Mesenchymal stem cell (in vitro differentiated cells and primary cell): ENCODE results near the gene FAM83C.
"Not testable (repeated sequence)": the region's sequence is repeated elsewhere in the genome, so short reads cannot be mapped to it uniquely, and the experiment has no call there.

Experiments used
- DNase-seq: peaks from one replicate; pipeline ENCODE4 v3.0.0-alpha.2; 2013
- H2AFZ ChIP-seq: one replicate; pipeline ENCODE4 v1.6.1; 2013; ENCODE audit warnings: low read depth, mild to moderate bottlenecking, control low read depth, inconsistent platforms, low read length, moderate library complexity
- H2AK5ac ChIP-seq: 2 replicates; pipeline ENCODE4 v1.6.1; 2013; ENCODE audit warnings: low read length, moderate library complexity, mild to moderate bottlenecking, inconsistent platforms; ENCODE audit not compliant: severe bottlenecking
- H2BK120ac ChIP-seq: one replicate; pipeline ENCODE4 v1.6.1; 2013; ENCODE audit warnings: low read depth, mild to moderate bottlenecking, inconsistent platforms, low read length, moderate library complexity
- H2BK12ac ChIP-seq, 2 experiments: one replicate each; pipeline ENCODE4 v1.6.1; 2013; ENCODE audit warnings: inconsistent platforms in 2 of 2, low read length in 2 of 2, mild to moderate bottlenecking in 2 of 2, moderate library complexity in 2 of 2, control low read depth in 1 of 2
- H2BK15ac ChIP-seq: one replicate; pipeline ENCODE4 v1.6.1; 2013; ENCODE audit warnings: mild to moderate bottlenecking, low read depth, inconsistent platforms; ENCODE audit not compliant: poor library complexity, severe bottlenecking
- H2BK5ac ChIP-seq: 2 replicates; pipeline ENCODE4 v1.6.1; 2013; ENCODE audit warnings: low read depth, mild to moderate bottlenecking, low read length, control low read depth, inconsistent platforms; ENCODE audit not compliant: poor library complexity, severe bottlenecking
- H3K14ac ChIP-seq, 2 experiments: one replicate each; pipeline ENCODE4 v1.6.1; 2013; ENCODE audit warnings: inconsistent platforms in 2 of 2, low read length in 2 of 2, control low read depth in 1 of 2, mild to moderate bottlenecking in 1 of 2, moderate library complexity in 1 of 2
- H3K18ac ChIP-seq, 2 experiments: one replicate each; pipeline ENCODE4 v1.6.1; 2013; ENCODE audit warnings: inconsistent platforms in 2 of 2, low read length in 2 of 2, control low read depth in 1 of 2, low read depth in 1 of 2, mild to moderate bottlenecking in 1 of 2
- H3K23ac ChIP-seq, 2 experiments: one replicate each; pipeline ENCODE4 v1.6.1; 2013; ENCODE audit warnings: inconsistent platforms in 2 of 2, low read length in 2 of 2, mild to moderate bottlenecking in 2 of 2, moderate library complexity in 2 of 2, control low read depth in 1 of 2
- H3K27ac ChIP-seq: 2 replicates; pipeline ENCODE4 v1.5.1; 2013; ENCODE audit warnings: mild to moderate bottlenecking, moderate library complexity, low read length, control low read depth, inconsistent platforms; ENCODE audit not compliant: poor library complexity, severe bottlenecking
- H3K27me3 ChIP-seq, 2 experiments: 2 replicates each; pipeline versions ENCODE4 v1.6.1 to v1.7.0; 2013; ENCODE audit warnings: low read length in 2 of 2, mild to moderate bottlenecking in 2 of 2, moderate library complexity in 2 of 2, control low read depth in 1 of 2, inconsistent platforms in 1 of 2; ENCODE audit not compliant: control insufficient read depth in 1 of 2, insufficient read depth in 1 of 2
- H3K36me3 ChIP-seq, 2 experiments: 2 replicates each; pipeline versions ENCODE4 v1.6.1 to v1.7.0; 2013; ENCODE audit warnings: low read length in 2 of 2, control low read depth in 1 of 2, inconsistent platforms in 1 of 2, low read depth in 1 of 2, mild to moderate bottlenecking in 1 of 2; ENCODE audit not compliant: insufficient read depth in 2 of 2, control insufficient read depth in 1 of 2
- H3K4ac ChIP-seq, 2 experiments: one replicate each; pipeline ENCODE4 v1.6.1; 2013; ENCODE audit warnings: inconsistent platforms in 2 of 2, low read length in 2 of 2, mild to moderate bottlenecking in 2 of 2, moderate library complexity in 2 of 2, control low read depth in 1 of 2, low read depth in 1 of 2
- H3K4me1 ChIP-seq: 2 replicates; pipeline ENCODE4 v1.6.1; 2013; ENCODE audit warnings: low read depth, low read length, control low read depth; ENCODE audit not compliant: control insufficient read depth, insufficient read depth
- H3K4me2 ChIP-seq: 2 replicates; pipeline ENCODE4 v1.6.1; 2013; ENCODE audit warnings: low read length, mild to moderate bottlenecking, inconsistent platforms; ENCODE audit not compliant: poor library complexity, severe bottlenecking
- H3K4me3 ChIP-seq, 2 experiments: 2 replicates each; pipeline versions ENCODE4 v1.5.1 to v1.7.0; 2013; ENCODE audit warnings: low read length in 2 of 2, mild to moderate bottlenecking in 2 of 2, control low read depth in 1 of 2, low read depth in 1 of 2; ENCODE audit not compliant: insufficient read depth in 1 of 2
- H3K79me1 ChIP-seq: replicated peaks from 2 replicates; pipeline ENCODE4 v1.6.1; 2013; ENCODE audit warnings: mild to moderate bottlenecking, control low read depth, low read length, inconsistent platforms; ENCODE audit not compliant: poor library complexity, severe bottlenecking
- H3K9ac ChIP-seq: 2 replicates; pipeline ENCODE4 v1.7.0; 2013; ENCODE audit warnings: mild to moderate bottlenecking, low read length, moderate library complexity
- H3K9me3 ChIP-seq: 2 replicates; pipeline ENCODE4 v1.7.0; 2013; ENCODE audit warnings: mild to moderate bottlenecking, low read length; ENCODE audit not compliant: control insufficient read depth
- H4K8ac ChIP-seq: one replicate; pipeline ENCODE4 v1.6.1; 2013; ENCODE audit warnings: inconsistent platforms, mild to moderate bottlenecking, low read length, moderate library complexity
- H4K91ac ChIP-seq: one replicate; pipeline ENCODE4 v1.6.1; 2013; ENCODE audit warnings: mild to moderate bottlenecking, low read length, inconsistent platforms
- WGBS: methylation state at CpG from one replicate; pipeline ENCODE4 v1.1.7; 2013; ENCODE audit warnings: mixed read lengths; 5-methylcytosine and 5-hydroxymethylcytosine counted together

The FAM83C gene

DNA sequence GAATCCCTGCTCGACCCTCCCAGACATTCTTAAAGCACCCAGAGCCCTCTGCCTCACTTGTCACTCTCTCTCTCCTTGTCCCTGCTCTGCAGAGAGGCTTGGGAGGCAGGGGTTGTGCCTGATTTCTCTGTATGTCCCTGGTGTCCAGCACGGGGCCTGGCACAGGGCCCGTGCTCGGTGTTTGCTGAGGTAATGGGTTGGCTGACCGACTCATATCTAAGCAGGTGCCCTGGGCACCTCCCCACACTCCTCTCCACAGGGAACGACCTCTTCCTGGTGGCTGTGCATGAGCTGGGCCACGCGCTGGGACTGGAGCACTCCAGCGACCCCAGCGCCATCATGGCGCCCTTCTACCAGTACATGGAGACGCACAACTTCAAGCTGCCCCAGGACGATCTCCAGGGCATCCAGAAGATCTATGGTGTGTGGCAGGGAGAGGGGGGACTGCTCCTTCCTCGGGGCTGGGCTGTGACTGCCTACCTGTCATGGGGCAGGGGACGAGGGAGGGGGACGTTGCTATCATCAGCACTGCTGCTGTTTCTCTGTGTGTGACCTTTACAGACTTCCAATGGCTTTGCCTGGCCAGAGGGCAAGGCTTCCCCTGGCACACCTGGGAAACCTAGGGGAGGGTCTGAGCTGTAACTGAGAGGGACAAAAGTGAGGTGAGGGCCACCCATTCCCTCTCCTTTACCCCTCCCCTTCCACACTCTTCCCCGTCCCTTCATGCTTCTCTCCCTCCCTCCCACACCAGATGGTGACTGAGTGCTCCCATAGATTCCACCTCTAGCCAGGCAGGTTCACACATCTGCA is 28.5 kb downstream of the FAM83C start:
- Histone ChIP-seq H3K4ac (no peak overlapping the region), H2BK15ac (no peak overlapping the region), H3K14ac (no peak overlapping the region), H3K36me3 (peaks cover 24 to 29% of the 10 kb centered on the region in 2 experiments), H2BK120ac (no peak overlapping the region), H3K27ac (peak overlapping the region; percentile 97), H3K27me3 (no peaks in the 10 kb centered on the region), H3K9ac (no peak overlapping the region), H3K79me1 (peaks cover 9% of the 10 kb centered on the region), H3K4me1 (peaks cover 37% of the 10 kb centered on the region), H2BK12ac (peak overlapping the region in 1 of 2 experiments; percentile 12), H2BK5ac (peak overlapping the region; percentile 89), H3K4me3 (no peak overlapping the region), H3K23ac (no peak overlapping the region), H3K18ac (no peak overlapping the region), H3K9me3 (no peaks in the 10 kb centered on the region), H2AK5ac (peak overlapping the region; percentile 32), H4K91ac (no peak overlapping the region), H4K8ac (no peak overlapping the region), H2AFZ (no peak overlapping the region), H3K4me2 (peak overlapping the region; percentile 18)
- WGBS, result 81% methylated on average over 15 of the region's 17 CpGs
- no peak for DNase-seq

DNA sequence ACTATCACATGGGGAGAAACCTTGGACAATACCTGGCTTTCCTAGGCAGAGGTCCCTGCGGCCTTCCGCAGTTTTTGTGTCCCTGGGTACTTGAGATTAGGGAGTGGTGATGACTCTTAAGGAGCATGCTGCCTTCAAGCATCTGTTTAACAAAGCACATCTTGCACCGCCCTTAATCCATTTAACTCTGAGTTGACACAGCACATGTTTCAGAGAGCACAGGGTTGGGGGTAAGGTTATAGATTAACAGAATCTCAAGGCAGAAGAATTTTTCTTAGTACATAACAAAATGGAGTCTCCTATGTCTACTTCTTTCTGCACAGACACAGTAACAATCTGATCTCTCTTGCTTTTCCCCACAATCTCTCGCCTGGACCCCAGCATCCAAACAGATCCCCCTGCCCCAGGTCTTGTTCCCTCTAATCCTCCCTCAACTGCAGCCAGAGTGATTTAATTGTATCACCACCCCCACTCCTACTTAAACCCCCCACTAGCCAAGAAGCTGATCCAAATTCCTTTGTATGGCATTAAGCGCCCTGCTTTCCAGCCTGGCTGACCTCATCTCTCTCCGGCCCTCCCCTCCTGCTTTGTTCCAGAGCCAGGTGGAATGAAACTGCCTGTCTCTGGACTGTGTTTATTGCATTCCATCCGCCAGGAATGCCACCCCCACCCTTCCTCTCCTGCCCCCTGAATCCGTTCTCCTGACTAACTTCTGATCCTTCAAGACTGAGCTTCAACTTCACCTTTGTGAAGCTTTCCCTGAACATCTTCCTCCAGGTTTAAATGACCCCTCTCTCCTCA is 29.3 kb downstream of the FAM83C start:
- not testable (repeated sequence) for H2BK15ac ChIP-seq, H4K91ac ChIP-seq, H2BK12ac ChIP-seq, H3K23ac ChIP-seq, H3K18ac ChIP-seq, H3K27me3 ChIP-seq, H2BK120ac ChIP-seq, H3K9ac ChIP-seq, H3K4me3 ChIP-seq, H3K79me1 ChIP-seq, H2AFZ ChIP-seq, DNase-seq, H4K8ac ChIP-seq, H3K4ac ChIP-seq, H3K9me3 ChIP-seq, H3K14ac ChIP-seq
- Histone ChIP-seq H3K36me3 (peaks cover 19 to 24% of the 10 kb centered on the region in 2 experiments), H3K27ac (peak overlapping the region; percentile 97), H3K4me2 (peak overlapping the region; percentile 18), H2AK5ac (peak overlapping the region; percentile 32), H2BK5ac (peak overlapping the region; percentile 97), H3K4me1 (peaks cover 37% of the 10 kb centered on the region)
- 30% methylated on average over 5 of the region's 8 CpGs for WGBS

DNA sequence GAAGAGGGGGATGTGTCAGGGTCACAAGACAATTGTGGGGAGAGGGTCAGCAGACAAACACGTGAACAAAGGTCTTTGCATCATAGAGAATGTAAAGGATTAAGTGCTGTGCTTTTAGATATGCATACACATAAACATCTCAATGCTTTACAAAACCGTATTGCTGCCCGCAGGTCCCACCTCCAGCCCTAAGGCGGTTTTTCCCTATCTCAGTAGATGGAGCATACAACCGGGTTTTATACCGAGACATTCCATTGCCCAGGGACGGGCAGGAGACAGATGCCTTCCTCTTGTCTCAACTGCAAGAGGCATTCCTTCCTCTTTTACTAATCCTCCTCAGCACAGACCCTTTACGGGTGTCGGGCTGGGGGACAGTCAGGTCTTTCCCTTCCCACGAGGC is 29.9 kb downstream of the FAM83C start:
- H3K18ac ChIP-seq, H2BK15ac ChIP-seq, H3K4me2 ChIP-seq, H3K23ac ChIP-seq, H3K79me1 ChIP-seq, H2BK12ac ChIP-seq, H3K27me3 ChIP-seq, H3K9ac ChIP-seq, H3K14ac ChIP-seq, H4K91ac ChIP-seq, H3K9me3 ChIP-seq, H4K8ac ChIP-seq, H3K4ac ChIP-seq, DNase-seq, H3K4me3 ChIP-seq, H2BK5ac ChIP-seq, H2AFZ ChIP-seq, H2AK5ac ChIP-seq, H2BK120ac ChIP-seq: not testable (repeated sequence)
- peaks cover 13 to 18% of the 10 kb centered on the region in 2 experiments for H3K36me3 ChIP-seq
- 28% methylated on average over 6 of the region's 10 CpGs for WGBS
- peaks cover 40% of the 10 kb centered on the region for H3K4me1 ChIP-seq
- H3K27ac ChIP-seq, result peak overlapping the region; percentile 86

DNA sequence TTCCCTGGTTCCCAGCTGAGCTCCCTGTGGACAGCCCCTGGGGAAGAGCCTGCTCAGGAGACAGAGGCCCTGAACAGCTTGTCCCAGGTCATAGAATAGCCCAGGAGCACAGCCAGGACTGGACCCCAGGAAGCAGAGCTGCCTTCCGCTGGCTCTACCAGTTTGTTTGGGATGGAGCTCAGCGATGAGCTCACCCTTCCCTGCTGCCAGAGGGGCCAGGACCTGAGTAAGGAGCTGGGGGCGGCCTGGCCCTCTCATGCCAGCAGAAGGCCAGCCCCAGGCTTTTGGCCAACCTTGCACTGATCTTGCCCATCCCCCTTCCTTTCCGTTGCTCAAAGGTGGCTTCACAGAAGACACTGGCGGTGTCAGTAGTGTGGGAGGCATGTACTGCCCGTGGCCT is 31.8 kb downstream of the FAM83C start:
- peaks cover 9% of the 10 kb centered on the region in 2 experiments for H3K36me3 ChIP-seq
- no peak overlapping the region for H2BK15ac ChIP-seq
- H3K14ac ChIP-seq, result no peak overlapping the region
- 91% methylated on average over 6 of the region's 6 CpGs for WGBS
- no peak overlapping the region for H3K4me3 ChIP-seq
- H3K27ac ChIP-seq, result peak overlapping the region; percentile 86
- H3K9ac ChIP-seq, result no peak overlapping the region
- peak overlapping the region; percentile 19 for H2BK5ac ChIP-seq
- no peak overlapping the region for H3K23ac ChIP-seq
- no peak overlapping the region for H2BK120ac ChIP-seq
- no peak overlapping the region for H4K91ac ChIP-seq
- no peak overlapping the region for H4K8ac ChIP-seq
- H3K79me1 ChIP-seq, result peaks cover 8% of the 10 kb centered on the region
- no peaks in the 10 kb centered on the region for H3K9me3 ChIP-seq
- H2BK12ac ChIP-seq, result no peak overlapping the region
- no peaks in the 10 kb centered on the region for H3K27me3 ChIP-seq
- no peak overlapping the region for H3K4me2 ChIP-seq
- DNase-seq, result no peak
- H2AFZ ChIP-seq, result no peak overlapping the region
- no peak overlapping the region for H3K18ac ChIP-seq
- H3K4ac ChIP-seq, result no peak overlapping the region
- H2AK5ac ChIP-seq, result peak overlapping the region; percentile 100
- H3K4me1 ChIP-seq, result peaks cover 40% of the 10 kb centered on the region
